KMS-11 (cell line): ENCODE results near the gene TXNDC12.

Source experiments
- H2AFZ ChIP-seq: fragments of 200-600 bp; sonication (generic); 2 replicates; pipeline ENCODE4 v1.6.1; 2016; ENCODE audit warnings: antibody characterized with exemption, mixed run types, low read depth
- H3K27ac ChIP-seq: fragments of 200-600 bp; sonication (generic); 2 replicates; pipeline ENCODE4 v1.6.1; 2016; ENCODE audit warnings: mild to moderate bottlenecking, mixed run types
- H3K27me3 ChIP-seq: fragments of 200-600 bp; sonication (generic); 2 replicates; pipeline ENCODE4 v1.6.1; 2017; ENCODE audit warnings: mild to moderate bottlenecking, low read depth, mixed run types, moderate library complexity; ENCODE audit not compliant: insufficient read depth
- H3K36me3 ChIP-seq: fragments of 200-600 bp; sonication (generic); 2 replicates; pipeline ENCODE4 v1.6.1; 2017; ENCODE audit warnings: mild to moderate bottlenecking, mixed run types; ENCODE audit not compliant: insufficient read depth
- H3K4me1 ChIP-seq: fragments of 200-600 bp; sonication (generic); 2 replicates; pipeline ENCODE4 v1.6.1; 2016; ENCODE audit warnings: mild to moderate bottlenecking, low read depth, mixed run types; ENCODE audit not compliant: poor library complexity, severe bottlenecking
- H3K4me2 ChIP-seq: fragments of 200-600 bp; sonication (generic); 2 replicates; pipeline ENCODE4 v1.7.0; 2016; ENCODE audit warnings: mild to moderate bottlenecking, mixed run types
- H3K4me3 ChIP-seq: fragments of 200-600 bp; sonication (generic); IDR thresholded peaks from 2 replicates; pipeline ENCODE4 v1.6.1; 2017; ENCODE audit warnings: low read depth, low read length, mixed read lengths; ENCODE audit not compliant: insufficient read depth
- H3K79me2 ChIP-seq: fragments of 200-600 bp; sonication (generic); 2 replicates; pipeline ENCODE4 v1.6.1; 2016; ENCODE audit warnings: low read depth, mixed run types; ENCODE audit not compliant: insufficient read depth
- H3K9ac ChIP-seq: fragments of 200-600 bp; sonication (generic); 2 replicates; pipeline ENCODE4 v1.6.1; 2016; ENCODE audit warnings: mild to moderate bottlenecking, mixed run types
- H4K20me1 ChIP-seq: fragments of 200-600 bp; sonication (generic); 2 replicates; pipeline ENCODE4 v1.6.1; 2016; ENCODE audit warnings: mild to moderate bottlenecking, mixed run types; ENCODE audit not compliant: insufficient read depth
- CTCF ChIP-seq: fragments of 200-600 bp; sonication (generic); conservative IDR thresholded peaks from 2 replicates; pipeline ENCODE4 v1.6.1; 2017; ENCODE audit warnings: low read depth, mild to moderate bottlenecking, antibody characterized with exemption, low read length, moderate library complexity, mixed read lengths

Gene TXNDC12

DNA sequence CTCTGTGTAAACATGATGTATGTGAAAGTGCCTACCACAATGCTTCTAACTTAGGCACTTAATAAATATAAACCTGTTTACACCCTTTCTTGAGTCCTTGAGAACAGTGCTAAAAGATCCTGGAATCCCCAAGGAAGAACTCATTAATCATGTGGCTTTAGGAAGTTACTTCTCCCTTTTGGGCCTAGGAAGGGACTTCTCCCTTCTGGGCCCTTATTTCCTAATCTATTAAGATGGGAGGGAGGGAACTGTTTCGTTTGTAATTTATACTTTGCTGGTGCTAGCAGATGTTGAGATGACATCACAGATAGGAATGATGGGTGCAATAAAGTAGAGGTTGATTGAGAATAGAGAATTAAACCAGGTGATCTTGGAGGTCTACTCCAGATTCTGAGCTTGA lies 2.3 kb upstream of the TXNDC12 start:
- H2AFZ ChIP-seq = no peak overlapping the region; the same call in 1 of the 2 replicates
- H3K36me3 ChIP-seq = no peaks in the 10 kb centered on the region; the same call in 1 of the 2 replicates
- H3K4me1 ChIP-seq = peaks cover 48% of the 10 kb centered on the region
- H3K27ac ChIP-seq = peak overlapping the region; percentile 74
- peaks cover 71% of the 10 kb centered on the region for H3K79me2 ChIP-seq
- H3K4me2 ChIP-seq = peak overlapping the region; percentile 98
- peaks cover 22% of the 10 kb centered on the region; the same call in 1 of the 2 replicates for H4K20me1 ChIP-seq
- peak overlapping the region; percentile 97 for H3K4me3 ChIP-seq
- H3K9ac ChIP-seq = peak overlapping the region; percentile 92; the same call in 1 of the 2 replicates
- no peaks in the 10 kb centered on the region for H3K27me3 ChIP-seq
- TF ChIP-seq CTCF = no peak

- peaks cover 48% of the 10 kb centered on the region for H3K4me1 ChIP-seq
- H3K9ac ChIP-seq = peak overlapping the region; percentile 92
- H3K4me3 ChIP-seq = peak overlapping the region; percentile 97
- peak overlapping the region; percentile 91 for H2AFZ ChIP-seq
- no peaks in the 10 kb centered on the region; the same call in 1 of the 2 replicates for H3K36me3 ChIP-seq
- peak overlapping the region; percentile 98 for H3K4me2 ChIP-seq
- no peak; the same call in 1 of the 2 replicates for TF ChIP-seq CTCF
- peak overlapping the region; percentile 74 for H3K27ac ChIP-seq
- no peaks in the 10 kb centered on the region for H3K27me3 ChIP-seq
- H4K20me1 ChIP-seq = peaks cover 22% of the 10 kb centered on the region; the same call in 1 of the 2 replicates
- H3K79me2 ChIP-seq = peaks cover 70% of the 10 kb centered on the region
Measured at GRCh38 chr1:52056937-52057231, 1.9 kb upstream of the TXNDC12 start.

DNA sequence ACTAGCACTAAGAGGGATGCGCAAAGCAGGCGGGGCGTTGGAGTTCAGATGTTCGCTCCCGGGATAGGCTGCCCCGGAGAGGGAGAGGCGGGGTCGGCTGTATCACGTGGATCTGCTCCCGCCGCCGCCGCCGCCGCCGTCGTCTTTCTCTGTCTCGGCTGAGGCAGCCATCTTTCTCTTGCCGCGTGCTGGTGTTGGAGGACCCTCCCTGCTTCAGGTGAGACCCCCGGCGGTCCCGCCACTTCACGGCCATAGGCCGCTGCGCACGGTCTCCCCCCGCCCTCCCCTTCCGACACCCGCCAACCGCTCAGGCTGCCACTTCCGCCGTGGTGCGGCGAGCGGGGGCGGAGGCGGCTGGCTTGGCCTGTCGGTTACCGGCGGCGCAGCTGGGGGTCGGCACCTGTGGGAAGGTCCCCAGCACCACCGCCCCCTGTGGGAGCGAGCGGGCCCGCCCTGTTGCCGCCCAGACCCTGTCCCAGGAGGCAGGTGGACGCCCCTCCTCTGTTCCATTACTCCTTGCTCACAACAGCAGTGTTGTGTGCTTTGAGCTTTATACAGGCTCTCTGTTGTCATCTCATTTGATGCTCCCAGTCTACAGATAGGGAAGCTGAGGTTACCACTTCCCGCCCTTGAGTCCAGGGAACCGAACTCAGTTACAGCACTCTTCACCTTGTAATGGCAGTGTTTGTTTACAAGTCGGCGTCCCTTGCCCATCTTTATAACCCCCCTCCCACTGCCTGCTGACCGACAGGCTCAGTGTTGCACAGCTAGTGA lies 1.4 kb upstream of the TXNDC12 start, which contains the start of gene BTF3L4:
BTF3L4 (plus strand) TSS at position 133 of the 774 bp plus-strand sequence. CDS start 3,553 bp downstream, outside the sequence.
- Histone ChIP-seq H4K20me1 (peaks cover 22% of the 10 kb centered on the region; the same call in 1 of the 2 replicates), H3K9ac (peak within 1 kb of the TSS; percentile 92), H3K4me3 (peak within 1 kb of the TSS; percentile 97), H3K4me2 (peak within 1 kb of the TSS; percentile 98), H3K79me2 (peaks cover 70% of the 10 kb centered on the region), H3K4me1 (peaks cover 48% of the 10 kb centered on the region), H3K27me3 (no peaks in the 10 kb centered on the region), H3K27ac (peak within 1 kb of the TSS; percentile 74), H2AFZ (peak within 1 kb of the TSS; percentile 91), H3K36me3 (no peaks in the 10 kb centered on the region; the same call in 1 of the 2 replicates)
- peak; percentile 39; the same call in 1 of the 2 replicates for TF ChIP-seq CTCF

- Histone ChIP-seq H3K36me3 (no peaks in the 10 kb centered on the region; the same call in 1 of the 2 replicates), H3K9ac (peak overlapping the region; percentile 92)
Measured at GRCh38 chr1:52055866-52056162, 823 bp upstream of the TXNDC12 start.

More at GRCh38 chr1:52055866-52056162, 823 bp upstream of the TXNDC12 start:
- peaks cover 48% of the 10 kb centered on the region for H3K4me1 ChIP-seq
- peaks cover 64% of the 10 kb centered on the region for H3K79me2 ChIP-seq
- H3K4me2 ChIP-seq = peak overlapping the region; percentile 72
- H3K27me3 ChIP-seq = no peaks in the 10 kb centered on the region
- peak overlapping the region; percentile 97 for H3K4me3 ChIP-seq
- no peak for TF ChIP-seq CTCF
- H3K27ac ChIP-seq = peak overlapping the region; percentile 74
- peaks cover 22% of the 10 kb centered on the region; the same call in 1 of the 2 replicates for H4K20me1 ChIP-seq
- H2AFZ ChIP-seq = peak overlapping the region; percentile 91
